HG03521 (cell line): Measurements from ENCODE around the gene CNPY1.

Experiments used
- ATAC-seq: cut with Tn5 transposase; IDR thresholded peaks from one replicate; pipeline ENCODE4 v1.9.1; 2021; ENCODE audit warnings: mild to moderate bottlenecking, moderate library complexity; ENCODE audit not compliant: unreplicated experiment

The CNPY1 gene

GRCh38 chr7:155560196-155560885 lies 14.0 kb upstream of the CNPY1 start:
- ATAC-seq = no peak

GRCh38 chr7:155559519-155560108 lies 13.3 kb upstream of the CNPY1 start:
- no peak for ATAC-seq

GRCh38 chr7:155558961-155559360 lies 12.6 kb upstream of the CNPY1 start:
- no peak for ATAC-seq

GRCh38 chr7:155558351-155558750 lies 12.0 kb upstream of the CNPY1 start:
- ATAC-seq = no peak

- no peak for ATAC-seq
Measured at GRCh38 chr7:155557778-155558177, 11.4 kb upstream of the CNPY1 start.

- no peak for ATAC-seq
Measured at GRCh38 chr7:155556763-155557162, 10.4 kb upstream of the CNPY1 start.

GRCh38 chr7:155555116-155555695 lies 8.8 kb upstream of the CNPY1 start:
- ATAC-seq = no peak

GRCh38 chr7:155553871-155554270 lies 7.5 kb upstream of the CNPY1 start:
- ATAC-seq = no peak

GRCh38 chr7:155551785-155552611 lies 5.6 kb upstream of the CNPY1 start:
- no peak for ATAC-seq

GRCh38 chr7:155550916-155551315 lies 4.6 kb upstream of the CNPY1 start:
- no peak for ATAC-seq

- ATAC-seq = no peak
Measured at GRCh38 chr7:155549226-155549625, 2.9 kb upstream of the CNPY1 start.

- ATAC-seq = no peak
Measured at GRCh38 chr7:155547161-155547791, 917 bp upstream of the CNPY1 start.

- ATAC-seq = no peak
Measured at GRCh38 chr7:155545348-155545747, 1.0 kb downstream of the CNPY1 start.

GRCh38 chr7:155544485-155544884 lies 1.9 kb downstream of the CNPY1 start:
- ATAC-seq = no peak

GRCh38 chr7:155543926-155544325 lies 2.4 kb downstream of the CNPY1 start:
- ATAC-seq = no peak

GRCh38 chr7:155543011-155543876 lies 3.1 kb downstream of the CNPY1 start:
- no peak for ATAC-seq

GRCh38 chr7:155541986-155542675 lies 4.2 kb downstream of the CNPY1 start:
- ATAC-seq = no peak

GRCh38 chr7:155540553-155540952 lies 5.8 kb downstream of the CNPY1 start:
- ATAC-seq = no peak

GRCh38 chr7:155538293-155538692 lies 8.1 kb downstream of the CNPY1 start:
- no peak for ATAC-seq

- no peak for ATAC-seq
Measured at GRCh38 chr7:155536451-155536850, 9.9 kb downstream of the CNPY1 start.
